DND-41 (cell line): ENCODE measurements around the gene KCNN3.

Experiments used
- ATAC-seq: fragments of 200-7000 bp; cut with Tn5 transposase; 3 replicates; pipeline ENCODE4 v1.9.1; 2021; ENCODE audit warnings: low read depth; ENCODE audit not compliant: insufficient read depth
- DNase-seq: peaks from one replicate; pipeline ENCODE4 v3.0.0-alpha.2; 2020
- H2AFZ ChIP-seq: 2 replicates; pipeline ENCODE4 v1.6.0; 2012; ENCODE audit warnings: low read depth, low read length
- H3K27ac ChIP-seq: 2 replicates; pipeline ENCODE4 v1.5.1; 2012; ENCODE audit warnings: low read length, inconsistent platforms
- H3K27me3 ChIP-seq: fragments of 200-600 bp; sonication (generic); 2 replicates; pipeline ENCODE4 v1.6.0; 2012; ENCODE audit warnings: low read length, mild to moderate bottlenecking, inconsistent platforms; ENCODE audit not compliant: insufficient read depth, poor library complexity
- H3K36me3 ChIP-seq: 2 replicates; pipeline ENCODE4 v1.5.1; 2012; ENCODE audit warnings: low read length, inconsistent platforms; ENCODE audit not compliant: insufficient read depth
- H3K4me1 ChIP-seq: 2 replicates; pipeline ENCODE4 v1.5.1; 2012; ENCODE audit warnings: mild to moderate bottlenecking, low read length; ENCODE audit not compliant: insufficient read depth
- H3K4me2 ChIP-seq: 2 replicates; pipeline ENCODE4 v1.6.0; 2012; ENCODE audit warnings: mild to moderate bottlenecking, moderate library complexity, low read length, inconsistent platforms; ENCODE audit not compliant: insufficient read depth
- H3K4me3 ChIP-seq, 2 experiments: fragments of 200-600 bp in 1 of 2; shearing (Covaris generic) in 1 of 2; 2 replicates each; pipeline ENCODE4 v1.5.1; 2012 to 2016; ENCODE audit warnings: inconsistent platforms in 2 of 2, low read length in 2 of 2, mild to moderate bottlenecking in 2 of 2, low read depth in 1 of 2, moderate library complexity in 1 of 2
- H3K79me2 ChIP-seq: 2 replicates; pipeline ENCODE4 v1.6.0; 2012; ENCODE audit warnings: low read length, inconsistent platforms; ENCODE audit not compliant: insufficient read depth
- H3K9ac ChIP-seq: 2 replicates; pipeline ENCODE4 v1.6.0; 2012; ENCODE audit warnings: low read depth, mild to moderate bottlenecking, inconsistent platforms, low read length, moderate library complexity
- H3K9me3 ChIP-seq: 2 replicates; pipeline ENCODE4 v1.5.1; 2012; ENCODE audit warnings: low read length, moderate library complexity, mild to moderate bottlenecking, inconsistent platforms; ENCODE audit not compliant: insufficient read depth, severe bottlenecking
- H4K20me1 ChIP-seq: 2 replicates; pipeline ENCODE4 v1.6.0; 2012; ENCODE audit warnings: low read length; ENCODE audit not compliant: insufficient read depth
- EZH2 ChIP-seq: IDR thresholded peaks from 3 replicates; pipeline ENCODE4 v1.6.1; 2012; ENCODE audit warnings: borderline replicate concordance, low read depth, mild to moderate bottlenecking, moderate library complexity, low read length, inconsistent platforms; ENCODE audit not compliant: severe bottlenecking
- TF ChIP-seq, protein P1 (sequence below): IDR thresholded peaks from 2 replicates; pipeline ENCODE4 v1.5.1; 2012; ENCODE audit warnings: borderline replicate concordance, low read length, moderate library complexity, mild to moderate bottlenecking; ENCODE audit not compliant: poor library complexity, severe bottlenecking; ENCODE audit errors: extremely low read depth

Gene KCNN3

DNA sequence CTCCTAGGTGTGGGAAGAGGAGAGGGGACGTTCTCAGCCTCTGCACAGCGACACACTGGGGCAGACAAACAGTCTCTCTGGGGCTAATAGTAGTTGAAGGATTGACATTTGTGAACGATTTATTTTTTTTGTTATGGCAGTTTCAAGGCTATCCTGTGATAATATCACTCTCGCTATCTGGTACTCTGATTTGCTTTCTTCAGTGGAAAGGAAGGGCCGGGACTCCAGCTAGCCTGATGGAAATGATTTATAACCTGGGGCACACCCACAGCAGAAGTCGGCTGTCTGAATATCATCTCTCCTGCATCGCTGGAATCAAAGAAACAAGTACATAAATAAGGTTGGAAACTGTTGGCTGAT is 122.7 kb downstream of the KCNN3 start:
- H3K4me2 ChIP-seq, result no peak overlapping the region
- H3K79me2 ChIP-seq, result no peaks in the 10 kb centered on the region
- peaks cover 8% of the 10 kb centered on the region; the same call in 1 of the 2 replicates for H3K4me1 ChIP-seq
- no peak overlapping the region for H3K9ac ChIP-seq
- H3K9me3 ChIP-seq, result no peaks in the 10 kb centered on the region
- H2AFZ ChIP-seq, result no peak overlapping the region
- no peak overlapping the region for H3K27ac ChIP-seq
- no peak for ATAC-seq
- H4K20me1 ChIP-seq, result peaks cover 5% of the 10 kb centered on the region; the same call in 1 of the 2 replicates
- no peak overlapping the region for H3K4me3 ChIP-seq
- H3K36me3 ChIP-seq, result no peaks in the 10 kb centered on the region
- peaks cover 69% of the 10 kb centered on the region for H3K27me3 ChIP-seq
- TF ChIP-seq, protein P1, sequence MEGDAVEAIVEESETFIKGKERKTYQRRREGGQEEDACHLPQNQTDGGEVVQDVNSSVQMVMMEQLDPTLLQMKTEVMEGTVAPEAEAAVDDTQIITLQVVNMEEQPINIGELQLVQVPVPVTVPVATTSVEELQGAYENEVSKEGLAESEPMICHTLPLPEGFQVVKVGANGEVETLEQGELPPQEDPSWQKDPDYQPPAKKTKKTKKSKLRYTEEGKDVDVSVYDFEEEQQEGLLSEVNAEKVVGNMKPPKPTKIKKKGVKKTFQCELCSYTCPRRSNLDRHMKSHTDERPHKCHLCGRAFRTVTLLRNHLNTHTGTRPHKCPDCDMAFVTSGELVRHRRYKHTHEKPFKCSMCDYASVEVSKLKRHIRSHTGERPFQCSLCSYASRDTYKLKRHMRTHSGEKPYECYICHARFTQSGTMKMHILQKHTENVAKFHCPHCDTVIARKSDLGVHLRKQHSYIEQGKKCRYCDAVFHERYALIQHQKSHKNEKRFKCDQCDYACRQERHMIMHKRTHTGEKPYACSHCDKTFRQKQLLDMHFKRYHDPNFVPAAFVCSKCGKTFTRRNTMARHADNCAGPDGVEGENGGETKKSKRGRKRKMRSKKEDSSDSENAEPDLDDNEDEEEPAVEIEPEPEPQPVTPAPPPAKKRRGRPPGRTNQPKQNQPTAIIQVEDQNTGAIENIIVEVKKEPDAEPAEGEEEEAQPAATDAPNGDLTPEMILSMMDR, result no peak
- no peak for TF ChIP-seq EZH2
- DNase-seq, result no peak

DNA sequence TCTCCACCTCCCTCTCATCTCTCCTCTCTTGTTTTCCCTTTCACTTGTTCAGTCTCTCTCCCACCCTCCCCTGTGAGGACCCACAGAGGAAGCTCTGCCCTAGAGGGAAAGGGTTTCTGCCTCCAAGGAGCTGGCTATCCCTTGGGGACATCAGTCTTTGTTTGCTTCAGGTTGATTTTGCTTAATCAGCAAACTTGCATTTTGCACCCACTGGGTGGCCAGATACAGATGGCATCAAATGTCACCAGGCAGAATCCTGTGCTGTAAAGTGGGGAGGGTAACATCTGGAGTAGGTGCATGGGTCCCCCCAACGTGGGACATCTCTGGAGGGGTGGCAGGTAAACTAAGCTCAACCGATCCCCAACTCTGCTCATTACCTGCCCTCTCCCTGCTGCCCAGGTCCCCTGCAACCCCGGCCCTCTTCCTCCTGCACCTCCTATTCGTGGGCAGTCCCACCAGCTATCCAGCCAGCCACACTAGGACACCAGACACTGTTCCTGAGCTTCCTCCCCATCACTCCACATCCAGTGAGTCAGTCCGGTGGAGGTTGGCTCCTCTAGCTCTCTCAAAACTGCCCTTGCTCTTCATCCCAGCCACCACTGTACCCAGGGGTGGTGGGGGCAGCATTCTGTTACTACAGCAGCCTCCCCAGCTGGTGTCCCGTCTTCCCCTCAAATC is 123.3 kb downstream of the KCNN3 start:
- Histone ChIP-seq H3K9me3 (no peaks in the 10 kb centered on the region), H3K27me3 (peaks cover 66% of the 10 kb centered on the region), H4K20me1 (peaks cover 7% of the 10 kb centered on the region; the same call in 1 of the 2 replicates), H3K9ac (no peak overlapping the region), H3K27ac (no peak overlapping the region), H3K4me3 (no peak overlapping the region), H3K4me2 (no peak overlapping the region), H3K79me2 (no peaks in the 10 kb centered on the region), H2AFZ (no peak overlapping the region), H3K4me1 (peaks cover 8% of the 10 kb centered on the region; the same call in 1 of the 2 replicates), H3K36me3 (no peaks in the 10 kb centered on the region)
- TF ChIP-seq, protein P1, result no peak
- TF ChIP-seq EZH2, result no peak
- DNase-seq (no peak), ATAC-seq (no peak)

DNA sequence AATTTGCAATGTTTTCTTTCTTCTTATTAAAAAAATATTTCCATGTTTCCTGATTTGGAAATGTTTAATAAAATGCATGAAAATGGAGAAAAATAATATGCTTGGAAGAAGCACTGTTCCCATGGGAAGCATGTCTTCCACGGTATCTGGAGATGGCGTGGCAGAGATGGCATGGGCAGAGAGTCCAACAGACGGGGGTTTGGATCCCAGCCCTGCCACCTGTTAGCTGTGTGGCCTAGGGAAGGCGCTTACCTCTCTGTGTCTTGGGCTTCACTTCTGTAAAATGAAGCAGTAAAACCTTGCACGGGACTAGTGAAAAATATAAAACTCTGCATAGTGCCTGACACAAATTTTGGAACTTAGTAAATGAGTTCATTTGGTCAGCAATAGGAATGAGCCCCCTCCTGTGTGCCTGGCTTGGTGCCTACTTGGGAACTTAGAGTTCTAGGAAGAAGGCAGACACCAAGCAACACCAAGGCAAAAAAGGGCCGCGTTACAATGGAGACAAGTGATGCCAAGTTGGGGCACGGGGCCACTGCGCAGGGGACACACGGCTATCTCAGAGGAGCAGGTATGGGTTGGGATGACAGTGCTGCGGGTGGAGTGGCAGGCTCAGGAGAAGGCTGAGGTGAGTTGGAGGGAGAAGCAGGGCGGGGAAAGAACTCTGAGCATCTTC is 124.2 kb downstream of the KCNN3 start:
- H3K27me3 ChIP-seq, result peaks cover 61% of the 10 kb centered on the region

More for the DNA sequence above, 124.2 kb downstream of the KCNN3 start:
- H3K9ac ChIP-seq, result no peak overlapping the region
- H3K36me3 ChIP-seq, result no peaks in the 10 kb centered on the region
- H3K9me3 ChIP-seq, result no peaks in the 10 kb centered on the region
- H3K27ac ChIP-seq, result no peak overlapping the region
- H2AFZ ChIP-seq, result no peak overlapping the region
- no peak for TF ChIP-seq EZH2
- TF ChIP-seq, protein P1, result no peak
- peaks cover 8% of the 10 kb centered on the region; the same call in 1 of the 2 replicates for H4K20me1 ChIP-seq
- no peak overlapping the region for H3K4me2 ChIP-seq
- H3K4me3 ChIP-seq, result no peak overlapping the region
- no peaks in the 10 kb centered on the region for H3K79me2 ChIP-seq
- no peak for DNase-seq
- peaks cover 8% of the 10 kb centered on the region; the same call in 1 of the 2 replicates for H3K4me1 ChIP-seq
- no peak for ATAC-seq
